RWPE2 (cell line): ENCODE measurements around the gene SKI.

Experiments
- ATAC-seq: fragments of 200-7000 bp; cut with Tn5 transposase; 3 replicates; pipeline ENCODE4 v1.9.1; 2021; ENCODE audit warnings: low read depth
- DNase-seq: peaks from one replicate; pipeline ENCODE4 v3.0.0-alpha.2; 2020; ENCODE audit warnings: low spot score
- H3K27ac ChIP-seq: fragments of 450-650 bp; 2 replicates; pipeline ENCODE4 v1.5.1; 2017; ENCODE audit warnings: mild to moderate bottlenecking; ENCODE audit not compliant: poor library complexity, severe bottlenecking
- H3K27me3 ChIP-seq: fragments of 250-450 bp; sonication (Bioruptor Pico); 2 replicates; pipeline ENCODE4 v1.5.1; 2021; ENCODE audit warnings: mild to moderate bottlenecking, moderate library complexity; ENCODE audit not compliant: insufficient read depth, poor library complexity, severe bottlenecking
- H3K36me3 ChIP-seq: fragments of 250-450 bp; sonication (Bioruptor Pico); 2 replicates; pipeline ENCODE4 v1.5.1; 2020; ENCODE audit warnings: low read depth, mild to moderate bottlenecking, moderate library complexity
- H3K4me1 ChIP-seq: fragments of 250-450 bp; sonication (Bioruptor Pico); 2 replicates; pipeline ENCODE4 v1.5.1; 2021; ENCODE audit warnings: mild to moderate bottlenecking, moderate library complexity; ENCODE audit not compliant: insufficient read depth, poor library complexity, severe bottlenecking
- H3K4me3 ChIP-seq: fragments of 250-450 bp; sonication (Bioruptor Pico); 2 replicates; pipeline ENCODE4 v1.5.1; 2021; ENCODE audit warnings: mild to moderate bottlenecking, moderate library complexity; ENCODE audit not compliant: severe bottlenecking
- H3K9me3 ChIP-seq: fragments of 250-450 bp; sonication (Bioruptor Pico); 2 replicates; pipeline ENCODE4 v1.5.1; 2021; ENCODE audit warnings: mild to moderate bottlenecking, moderate library complexity; ENCODE audit not compliant: severe bottlenecking
- CTCF ChIP-seq: fragments of 450-650 bp; IDR thresholded peaks from one replicate; pipeline ENCODE4 v1.5.1; 2017; ENCODE audit warnings: mild to moderate bottlenecking, moderate library complexity; ENCODE audit not compliant: poor library complexity, severe bottlenecking

Gene SKI

GRCh38 chr1:2252423-2252822 lies 24.3 kb downstream of the SKI start:
- H3K9me3 ChIP-seq: peaks cover 6% of the 10 kb centered on the region
- H3K36me3 ChIP-seq: peaks cover 17% of the 10 kb centered on the region
- no peak overlapping the region for H3K4me3 ChIP-seq
- no peak overlapping the region for H3K27ac ChIP-seq
- DNase-seq: no peak
- TF ChIP-seq CTCF: no peak
- peaks cover 5% of the 10 kb centered on the region for H3K4me1 ChIP-seq
- no peak for ATAC-seq
- no peaks in the 10 kb centered on the region for H3K27me3 ChIP-seq

GRCh38 chr1:2253036-2253796 lies 25.1 kb downstream of the SKI start:
- Histone ChIP-seq H3K4me1 (peaks cover 8% of the 10 kb centered on the region), H3K9me3 (peaks cover 6% of the 10 kb centered on the region), H3K27ac (peak overlapping the region; percentile 96), H3K36me3 (peaks cover 17% of the 10 kb centered on the region), H3K4me3 (no peak overlapping the region), H3K27me3 (no peaks in the 10 kb centered on the region)
- no peak for ATAC-seq
- no peak for DNase-seq
- TF ChIP-seq CTCF: no peak

DNA sequence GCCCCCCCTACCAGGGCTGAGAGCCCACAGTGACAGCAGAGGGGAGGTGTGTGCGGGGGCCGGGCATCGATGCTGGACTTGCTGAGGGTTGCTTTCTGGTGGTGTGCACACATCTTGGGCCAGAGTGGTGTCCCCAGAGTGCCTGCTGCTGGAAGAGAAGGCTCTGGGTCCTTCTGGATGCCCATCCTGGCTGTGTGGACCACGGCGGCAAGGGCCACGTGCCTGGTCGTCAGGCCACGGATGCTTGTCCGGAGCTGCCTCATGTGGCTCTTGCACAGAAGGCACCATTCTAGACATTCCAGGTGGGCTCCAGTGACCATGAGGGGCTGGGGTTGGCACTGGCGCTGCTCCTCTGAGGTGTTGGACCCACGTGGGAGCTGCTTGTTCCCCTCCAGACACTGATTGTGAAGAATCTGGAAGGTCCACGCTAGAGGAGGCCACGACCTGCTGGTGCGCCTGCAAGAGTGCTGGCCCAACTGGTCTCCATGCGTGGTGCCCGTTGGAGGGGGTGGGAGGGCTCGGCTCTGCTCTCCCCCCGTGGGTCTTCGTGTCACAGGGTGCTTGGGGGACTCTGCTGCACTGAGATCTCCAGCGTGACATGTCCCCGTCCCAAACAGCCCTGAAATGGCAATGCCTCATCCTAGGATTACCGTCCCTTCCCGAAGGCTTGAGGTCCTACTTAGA lies 25.8 kb downstream of the SKI start:
- peaks cover 17% of the 10 kb centered on the region for H3K36me3 ChIP-seq
- H3K27me3 ChIP-seq: no peaks in the 10 kb centered on the region
- no peak for TF ChIP-seq CTCF
- H3K9me3 ChIP-seq: peaks cover 6% of the 10 kb centered on the region
- ATAC-seq: no peak
- DNase-seq: no peak
- peak overlapping the region; percentile 96 for H3K27ac ChIP-seq
- H3K4me1 ChIP-seq: peaks cover 8% of the 10 kb centered on the region
- no peak overlapping the region for H3K4me3 ChIP-seq

- H3K4me1 ChIP-seq: peaks cover 8% of the 10 kb centered on the region
- H3K9me3 ChIP-seq: peaks cover 6% of the 10 kb centered on the region
- H3K36me3 ChIP-seq: peaks cover 17% of the 10 kb centered on the region
- no peak overlapping the region for H3K4me3 ChIP-seq
- no peak for TF ChIP-seq CTCF
- DNase-seq (no peak), ATAC-seq (no peak)
- H3K27ac ChIP-seq: peak overlapping the region; percentile 96
- no peaks in the 10 kb centered on the region for H3K27me3 ChIP-seq
These were observed 26.9 kb downstream of the SKI start for GRCh38 chr1:2255047-2255419.
